ENCODE results near the gene TRIP12.

TRIP12 gene

DNA sequence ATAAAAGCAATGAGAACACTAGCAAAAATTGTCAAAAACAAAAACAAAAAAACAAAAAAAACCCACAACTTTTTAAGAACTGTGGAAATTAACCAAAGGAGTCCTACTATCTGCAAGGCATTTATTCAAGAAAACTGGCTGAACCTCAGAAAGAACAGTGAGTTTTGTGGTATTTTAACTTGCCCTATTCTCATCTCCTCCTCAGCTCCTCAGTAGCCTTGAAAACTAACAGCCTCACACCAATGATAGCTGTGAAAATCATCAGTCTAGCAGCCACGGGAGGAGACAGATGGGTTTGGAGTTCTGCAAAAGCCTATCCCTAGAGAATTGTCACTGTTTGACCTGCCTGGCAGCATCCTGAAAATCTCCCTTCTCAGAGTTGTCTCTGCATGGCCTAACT lies 187.4 kb downstream of the TRIP12 start:
- TF ChIP-seq, protein P1, sequence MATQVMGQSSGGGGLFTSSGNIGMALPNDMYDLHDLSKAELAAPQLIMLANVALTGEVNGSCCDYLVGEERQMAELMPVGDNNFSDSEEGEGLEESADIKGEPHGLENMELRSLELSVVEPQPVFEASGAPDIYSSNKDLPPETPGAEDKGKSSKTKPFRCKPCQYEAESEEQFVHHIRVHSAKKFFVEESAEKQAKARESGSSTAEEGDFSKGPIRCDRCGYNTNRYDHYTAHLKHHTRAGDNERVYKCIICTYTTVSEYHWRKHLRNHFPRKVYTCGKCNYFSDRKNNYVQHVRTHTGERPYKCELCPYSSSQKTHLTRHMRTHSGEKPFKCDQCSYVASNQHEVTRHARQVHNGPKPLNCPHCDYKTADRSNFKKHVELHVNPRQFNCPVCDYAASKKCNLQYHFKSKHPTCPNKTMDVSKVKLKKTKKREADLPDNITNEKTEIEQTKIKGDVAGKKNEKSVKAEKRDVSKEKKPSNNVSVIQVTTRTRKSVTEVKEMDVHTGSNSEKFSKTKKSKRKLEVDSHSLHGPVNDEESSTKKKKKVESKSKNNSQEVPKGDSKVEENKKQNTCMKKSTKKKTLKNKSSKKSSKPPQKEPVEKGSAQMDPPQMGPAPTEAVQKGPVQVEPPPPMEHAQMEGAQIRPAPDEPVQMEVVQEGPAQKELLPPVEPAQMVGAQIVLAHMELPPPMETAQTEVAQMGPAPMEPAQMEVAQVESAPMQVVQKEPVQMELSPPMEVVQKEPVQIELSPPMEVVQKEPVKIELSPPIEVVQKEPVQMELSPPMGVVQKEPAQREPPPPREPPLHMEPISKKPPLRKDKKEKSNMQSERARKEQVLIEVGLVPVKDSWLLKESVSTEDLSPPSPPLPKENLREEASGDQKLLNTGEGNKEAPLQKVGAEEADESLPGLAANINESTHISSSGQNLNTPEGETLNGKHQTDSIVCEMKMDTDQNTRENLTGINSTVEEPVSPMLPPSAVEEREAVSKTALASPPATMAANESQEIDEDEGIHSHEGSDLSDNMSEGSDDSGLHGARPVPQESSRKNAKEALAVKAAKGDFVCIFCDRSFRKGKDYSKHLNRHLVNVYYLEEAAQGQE (IDR thresholded peaks at IDR 0.05; ENCODE audit: insufficient read depth in 1 of 2, low read depth in 2 of 2, low read length in 2 of 2) = no peak
- TF ChIP-seq SIN3A (IDR thresholded peaks at IDR 0.05; ENCODE audit: borderline replicate concordance, insufficient read depth, low read length) (no peak), FOXP2 (optimal IDR thresholded peaks at IDR 0.05; ENCODE audit: borderline replicate concordance, extremely low read depth, extremely low read length, insufficient read depth) (no peak), POLR2AphosphoS5 (IDR thresholded peaks at IDR 0.05; ENCODE audit: low read depth, low read length) (no peak), TAF1 (IDR thresholded peaks at IDR 0.05; ENCODE audit: borderline replicate concordance, insufficient read depth, low read length) (no peak)

DNA sequence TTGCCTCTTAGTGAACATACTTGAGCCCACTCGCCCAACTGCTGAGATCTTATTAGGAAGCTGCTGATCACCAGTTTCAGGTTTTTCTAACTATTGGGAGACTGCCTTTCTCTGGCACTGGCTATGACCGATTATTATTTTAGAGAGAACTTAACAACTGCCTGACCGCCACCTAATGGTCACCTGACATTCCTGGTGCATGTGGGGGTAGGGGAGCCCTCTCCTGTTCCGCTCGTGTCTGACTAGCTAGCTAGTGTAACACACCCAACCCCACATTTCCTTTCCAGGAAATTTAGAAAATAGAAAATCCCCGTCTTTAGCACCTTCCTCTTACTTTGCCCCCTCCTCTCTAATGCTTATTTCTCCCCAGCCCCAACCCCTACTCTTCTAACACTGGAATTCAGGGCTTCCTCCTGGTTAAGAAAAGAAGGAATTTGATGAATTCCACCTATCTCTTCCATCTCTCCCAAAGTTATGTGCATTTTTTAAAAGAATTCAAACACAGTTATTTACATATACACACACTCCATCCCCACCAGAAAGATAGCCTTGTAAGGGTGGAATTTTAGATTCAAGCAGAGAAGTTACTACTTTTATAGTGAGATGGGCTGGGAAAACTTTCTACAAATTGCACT lies 188.1 kb downstream of the TRIP12 start:
- TF ChIP-seq SIN3A (IDR thresholded peaks at IDR 0.05; ENCODE audit: borderline replicate concordance, insufficient read depth, low read length) (no peak), POLR2AphosphoS5 (IDR thresholded peaks at IDR 0.05; ENCODE audit: low read depth, low read length) (no peak), FOXP2 (optimal IDR thresholded peaks at IDR 0.05; ENCODE audit: borderline replicate concordance, extremely low read depth, extremely low read length, insufficient read depth) (no peak), TAF1 (IDR thresholded peaks at IDR 0.05; ENCODE audit: borderline replicate concordance, insufficient read depth, low read length) (no peak)
- TF ChIP-seq, protein P1 (IDR thresholded peaks at IDR 0.05; ENCODE audit: insufficient read depth in 1 of 2, low read depth in 2 of 2, low read length in 2 of 2) = no peak

DNA sequence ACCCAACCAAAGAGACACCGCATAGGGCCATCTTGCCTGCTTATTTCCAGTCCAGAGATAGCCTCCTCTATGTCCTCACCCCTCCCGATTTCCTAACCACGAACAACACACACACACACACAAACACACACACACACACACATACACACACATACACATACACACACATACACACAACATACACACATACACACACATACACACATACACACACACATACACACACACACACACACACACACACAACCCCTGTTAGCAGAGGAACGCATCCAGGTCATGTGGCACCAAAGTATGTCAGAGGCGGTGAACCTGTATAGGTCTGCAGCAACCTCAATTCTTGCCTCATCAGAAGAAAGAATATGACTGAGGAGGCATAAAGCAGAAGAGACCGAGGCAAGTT lies 188.9 kb downstream of the TRIP12 start:
- no peak for TF ChIP-seq FOXP2 (optimal IDR thresholded peaks at IDR 0.05; ENCODE audit: borderline replicate concordance, extremely low read depth, extremely low read length, insufficient read depth)
- TF ChIP-seq SIN3A (IDR thresholded peaks at IDR 0.05; ENCODE audit: borderline replicate concordance, insufficient read depth, low read length) = no peak
- no peak for TF ChIP-seq POLR2AphosphoS5 (IDR thresholded peaks at IDR 0.05; ENCODE audit: low read depth, low read length)
- TF ChIP-seq, protein P1 (IDR thresholded peaks at IDR 0.05; ENCODE audit: insufficient read depth in 1 of 2, low read depth in 2 of 2, low read length in 2 of 2) = no peak
- TF ChIP-seq TAF1 (IDR thresholded peaks at IDR 0.05; ENCODE audit: borderline replicate concordance, insufficient read depth, low read length) = no peak

DNA sequence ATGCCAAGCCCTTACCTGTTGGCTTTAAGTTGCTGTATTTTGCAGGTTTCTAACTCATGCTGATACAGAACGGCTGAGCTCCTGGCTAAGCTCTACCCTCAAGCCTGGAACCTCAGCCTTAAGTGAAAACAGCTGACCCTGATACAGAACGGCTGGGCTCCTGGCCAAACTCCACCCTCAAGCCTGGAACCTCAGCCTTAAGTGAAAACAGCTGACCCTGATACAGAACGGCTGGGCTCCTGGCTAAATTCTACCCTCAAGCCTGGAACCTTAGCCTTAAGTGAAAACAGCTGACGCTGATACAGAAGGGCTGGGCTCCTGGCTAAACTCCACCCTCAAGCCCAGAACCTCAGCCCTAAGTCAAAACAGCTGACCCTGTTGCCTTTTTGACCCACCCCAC lies 189.9 kb downstream of the TRIP12 start:
- no peak for TF ChIP-seq FOXP2 (optimal IDR thresholded peaks at IDR 0.05; ENCODE audit: borderline replicate concordance, extremely low read depth, extremely low read length, insufficient read depth)
- TF ChIP-seq SIN3A (IDR thresholded peaks at IDR 0.05; ENCODE audit: borderline replicate concordance, insufficient read depth, low read length) = no peak
- TF ChIP-seq POLR2AphosphoS5 (IDR thresholded peaks at IDR 0.05; ENCODE audit: low read depth, low read length) = no peak
- no peak for TF ChIP-seq TAF1 (IDR thresholded peaks at IDR 0.05; ENCODE audit: borderline replicate concordance, insufficient read depth, low read length)
- TF ChIP-seq, protein P1 (IDR thresholded peaks at IDR 0.05; ENCODE audit: insufficient read depth in 1 of 2, low read depth in 2 of 2, low read length in 2 of 2) = no peak

All from PFSK-1 (cell line).